HG03565 (cell line): ENCODE data around the gene TLX2.

Experiments
- ATAC-seq: cut with Tn5 transposase; IDR thresholded peaks from one replicate; pipeline ENCODE4 v1.9.1; 2021; ENCODE audit warnings: mild to moderate bottlenecking, moderate library complexity; ENCODE audit not compliant: unreplicated experiment

The TLX2 gene

DNA sequence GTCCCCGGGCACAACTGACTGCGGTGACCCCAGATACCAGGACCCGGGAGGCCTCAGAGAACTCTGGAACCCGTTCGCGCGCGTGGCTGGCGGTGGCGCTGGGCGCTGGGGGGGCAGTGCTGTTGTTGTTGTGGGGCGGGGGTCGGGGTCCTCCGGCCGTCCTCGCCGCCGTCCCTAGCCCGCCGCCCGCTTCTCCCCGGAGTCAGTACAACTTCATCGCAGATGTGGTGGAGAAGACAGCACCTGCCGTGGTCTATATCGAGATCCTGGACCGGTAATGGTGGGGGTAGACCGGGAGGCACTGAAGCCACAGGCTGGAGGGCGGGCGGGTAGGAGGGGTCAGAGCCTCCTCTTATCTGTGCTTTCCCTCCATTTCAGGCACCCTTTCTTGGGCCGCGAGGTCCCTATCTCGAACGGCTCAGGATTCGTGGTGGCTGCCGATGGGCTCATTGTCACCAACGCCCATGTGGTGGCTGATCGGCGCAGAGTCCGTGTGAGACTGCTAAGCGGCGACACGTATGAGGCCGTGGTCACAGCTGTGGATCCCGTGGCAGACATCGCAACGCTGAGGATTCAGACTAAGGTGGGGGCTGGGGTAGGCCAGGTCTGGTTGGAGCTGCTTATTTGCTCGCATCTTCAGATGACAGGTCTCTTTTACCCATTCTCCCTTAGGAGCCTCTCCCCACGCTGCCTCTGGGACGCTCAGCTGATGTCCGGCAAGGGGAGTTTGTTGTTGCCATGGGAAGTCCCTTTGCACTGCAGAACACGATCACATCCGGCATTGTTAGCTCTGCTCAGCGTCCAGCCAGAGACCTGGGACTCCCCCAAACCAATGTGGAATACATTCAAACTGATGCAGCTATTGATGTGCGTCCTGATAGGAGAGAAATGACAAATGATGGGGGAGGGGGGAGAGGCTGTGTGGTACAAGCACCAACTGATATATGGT is 16.3 kb downstream of the TLX2 start:
- peak; percentile 26 for ATAC-seq

- no peak for ATAC-seq
These were observed 17.4 kb downstream of the TLX2 start for GRCh38 chr2:74531666-74532065.

DNA sequence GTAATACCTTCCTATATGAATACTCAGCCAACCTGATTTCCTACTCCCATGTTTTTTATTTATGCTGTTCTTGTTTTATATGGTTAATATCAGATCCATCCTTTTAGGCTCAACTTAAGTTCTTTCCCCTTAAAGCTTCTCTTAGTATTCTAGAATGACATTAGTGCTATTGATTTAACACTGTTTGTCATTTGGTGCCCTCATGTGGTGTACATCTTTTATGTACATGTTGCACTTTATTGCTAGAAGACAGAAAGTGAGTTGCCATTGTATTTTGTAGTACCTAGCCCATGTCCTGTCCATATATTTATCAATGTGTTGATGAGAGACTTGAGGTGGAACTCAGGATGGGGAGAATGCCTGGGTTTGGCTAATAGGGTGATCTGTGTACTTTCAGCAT is 18.0 kb downstream of the TLX2 start:
- ATAC-seq = no peak

GRCh38 chr2:74533464-74533863 is 19.2 kb downstream of the TLX2 start:
- no peak for ATAC-seq

GRCh38 chr2:74534411-74534810 is 20.2 kb downstream of the TLX2 start:
- ATAC-seq = no peak

GRCh38 chr2:74535440-74535965 is 21.3 kb downstream of the TLX2 start:
- ATAC-seq = no peak

DNA sequence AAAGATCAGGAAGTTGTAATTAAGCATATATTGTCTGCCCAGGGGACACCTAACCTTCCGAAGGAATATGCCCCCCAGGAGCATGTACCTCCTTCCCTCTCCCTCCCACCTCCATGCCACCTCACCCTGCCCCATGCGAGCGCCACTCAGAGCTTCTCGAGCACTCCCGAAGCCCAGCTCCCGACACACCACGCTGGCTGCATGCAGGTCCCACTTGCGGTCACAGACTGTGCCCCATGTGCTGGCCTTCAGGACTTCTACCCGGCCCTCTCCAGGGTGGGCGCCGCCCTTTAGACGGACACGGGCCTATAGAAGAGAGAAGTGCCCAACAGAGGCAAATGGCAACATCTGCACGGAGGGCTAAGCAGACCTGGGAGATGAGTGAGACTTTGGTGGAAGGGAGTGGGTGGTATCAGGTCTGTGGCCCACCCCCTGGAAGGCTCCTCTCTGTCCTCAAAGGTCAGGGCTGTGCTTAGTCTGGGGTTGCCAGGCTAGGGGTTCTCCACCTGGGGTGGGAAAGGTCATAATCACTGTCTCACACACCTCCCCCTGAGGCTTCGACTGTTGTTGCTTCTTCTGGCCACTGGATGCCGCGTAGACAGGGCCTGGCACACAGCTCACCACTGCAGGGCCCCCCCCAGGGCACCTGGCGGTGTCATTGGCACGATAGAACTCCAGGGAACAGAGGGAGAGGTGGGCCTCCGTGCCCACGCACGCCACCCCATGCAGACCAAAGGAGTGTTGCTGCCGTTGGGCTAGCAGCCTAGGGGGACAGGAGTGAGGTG is 22.1 kb downstream of the TLX2 start:
- ATAC-seq = no peak

GRCh38 chr2:74537140-74537539 is 22.9 kb downstream of the TLX2 start:
- no peak for ATAC-seq

- ATAC-seq = peak; percentile 59
These were observed 24.7 kb downstream of the TLX2 start for GRCh38 chr2:74538881-74539339.

DNA sequence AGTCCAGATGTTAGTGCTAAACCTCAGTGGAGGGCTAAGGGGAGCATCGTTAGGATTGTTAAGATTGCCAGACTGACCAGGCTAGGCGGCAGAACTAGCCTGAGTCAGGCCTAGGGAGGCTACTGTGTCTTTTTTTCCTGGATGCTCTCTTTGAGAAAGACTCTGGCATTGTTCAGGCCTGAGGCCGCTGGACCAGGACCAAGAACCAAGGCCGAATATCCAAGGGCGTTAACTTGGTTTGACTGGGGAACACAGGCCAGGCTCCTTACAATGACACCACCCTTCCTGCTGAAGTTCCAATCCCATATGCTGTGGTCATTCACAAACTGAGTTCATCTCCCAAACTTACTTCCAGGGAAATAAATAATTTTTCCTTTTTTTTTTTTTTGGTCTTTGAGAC is 26.0 kb downstream of the TLX2 start:
- no peak for ATAC-seq

GRCh38 chr2:74542978-74543377 is 28.7 kb downstream of the TLX2 start:
- ATAC-seq = no peak

DNA sequence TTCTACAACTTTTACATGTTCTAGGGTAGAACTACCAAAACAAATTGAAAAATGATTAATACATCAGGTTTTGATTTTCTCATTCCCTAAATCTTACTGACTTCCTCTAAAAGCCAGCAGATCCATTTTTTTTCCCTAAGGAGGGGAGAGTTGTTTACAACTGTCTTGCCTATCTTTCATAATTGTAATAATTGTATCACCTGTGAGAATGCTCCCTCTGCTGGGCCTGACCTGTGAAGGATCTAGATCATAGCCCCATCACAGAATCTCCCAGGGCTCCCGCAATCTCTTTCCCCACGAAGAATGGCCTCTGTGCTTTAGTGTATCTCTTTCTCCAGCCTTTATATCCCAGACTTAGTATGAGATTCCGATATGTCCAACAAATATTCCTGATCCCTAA is 30.4 kb downstream of the TLX2 start:
- ATAC-seq = no peak

GRCh38 chr2:74546004-74546403 is 31.8 kb downstream of the TLX2 start:
- ATAC-seq = no peak

DNA sequence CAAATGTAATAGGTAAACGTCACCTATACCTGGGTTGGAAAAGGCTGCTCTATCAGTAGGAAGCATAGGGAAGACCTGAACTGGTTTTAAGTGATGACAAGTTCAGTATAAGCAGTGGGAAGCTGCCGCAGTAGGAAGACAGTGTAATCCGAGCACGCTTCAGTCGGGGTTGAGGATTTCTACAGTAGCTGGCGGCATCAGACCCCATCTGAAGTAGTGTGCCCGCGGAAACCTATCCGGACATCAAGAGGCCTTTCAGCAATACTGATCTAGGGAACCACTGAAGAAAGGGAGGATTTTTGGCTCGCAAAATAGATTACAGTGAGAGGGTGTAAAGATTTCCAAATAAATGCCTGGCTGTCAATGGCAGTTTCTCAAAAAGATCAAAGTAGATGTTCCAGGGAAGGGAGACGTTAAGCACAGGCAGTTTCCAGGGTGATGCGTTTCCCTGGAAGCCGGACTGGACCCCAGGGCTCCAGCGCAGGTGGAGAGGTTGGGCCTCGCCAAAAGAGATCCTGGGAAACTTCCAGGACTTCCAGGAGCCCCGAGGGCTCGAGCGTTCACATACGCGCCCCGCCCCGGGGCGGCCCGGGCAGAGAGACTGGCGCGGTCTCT is 34.1 kb downstream of the TLX2 start:
- no peak for ATAC-seq

DNA sequence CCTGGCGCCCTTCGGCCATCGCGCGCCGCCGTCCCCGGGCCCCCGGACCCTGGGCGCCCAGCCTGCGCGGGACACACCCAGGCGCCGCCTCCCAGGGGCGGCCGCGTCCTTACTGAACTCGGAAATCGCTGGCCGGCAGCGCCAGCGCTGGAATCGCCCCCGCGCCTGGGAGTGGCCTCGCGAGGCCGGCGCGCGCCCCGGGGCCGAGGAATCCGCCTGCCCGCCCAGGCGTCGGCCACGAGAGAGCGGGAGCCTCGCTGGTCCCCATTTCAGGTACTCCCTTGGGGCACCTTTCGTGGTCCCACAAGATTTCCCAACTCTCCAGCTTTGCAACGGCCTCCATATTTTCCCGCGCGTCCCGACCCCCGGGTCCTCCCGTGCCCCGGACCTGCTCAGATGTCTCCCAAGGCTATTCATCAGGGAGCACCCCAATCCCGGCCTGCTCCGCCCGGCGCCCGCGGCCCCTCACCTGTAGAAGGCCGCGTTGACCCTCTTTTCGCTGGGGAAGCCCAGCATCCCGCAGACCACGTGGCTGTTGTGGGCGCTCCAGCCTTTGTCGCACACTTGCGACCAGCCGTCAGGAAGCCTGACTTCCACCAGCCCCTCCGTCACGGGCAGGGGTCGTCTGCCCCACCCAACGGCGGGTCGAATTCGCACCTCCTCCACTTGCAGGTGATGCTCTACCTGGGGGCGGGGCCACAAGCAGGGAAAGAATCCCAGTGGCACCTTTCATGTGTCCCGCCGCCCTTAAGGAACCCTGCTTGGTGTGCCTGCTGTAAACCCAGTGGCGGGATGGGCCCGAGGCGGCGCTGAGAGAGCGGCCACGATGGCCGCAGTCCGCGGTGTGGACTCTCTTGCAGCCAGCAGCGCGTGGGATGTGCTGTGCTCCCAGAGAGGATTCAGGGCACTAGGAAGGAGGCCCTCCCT is 34.9 kb downstream of the TLX2 start:
- no peak for ATAC-seq

DNA sequence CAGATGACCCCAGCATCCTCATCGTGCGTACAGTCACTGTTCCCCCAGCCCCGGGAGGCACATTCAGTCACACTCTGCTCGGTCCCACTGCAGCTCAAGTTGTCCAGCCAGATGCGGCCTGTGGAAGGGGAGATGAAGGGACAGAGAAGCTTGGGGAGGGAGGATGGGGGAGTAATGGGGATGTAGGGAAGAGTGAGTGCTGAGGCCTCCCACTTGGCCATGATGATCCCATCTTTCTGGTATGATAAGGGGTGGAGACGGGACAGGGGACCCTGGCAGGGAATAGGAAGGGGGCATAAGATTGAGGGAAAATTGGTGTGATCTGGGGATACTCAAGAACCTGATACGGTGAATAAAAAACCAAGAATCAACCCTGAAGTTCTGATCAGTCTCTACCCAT is 36.0 kb downstream of the TLX2 start:
- ATAC-seq = no peak

- no peak for ATAC-seq
These were observed 37.3 kb downstream of the TLX2 start for GRCh38 chr2:74551530-74551929.

GRCh38 chr2:74551942-74552913 is 38.0 kb downstream of the TLX2 start:
- no peak for ATAC-seq
